ENCODE results near the gene NRGN.

- TF ChIP-seq CTCF (conservative IDR thresholded peaks at IDR 0.05; ENCODE audit: low read length): no peak
- no peak for TF ChIP-seq EZH2phosphoT487 (IDR thresholded peaks at IDR 0.05; ENCODE audit: borderline replicate concordance, low read depth, low read length)
Observed at GRCh38 chr11:124717421-124717785, 22.3 kb upstream of the NRGN start.

Data from OCI-LY7 (cell line).